ENCODE data around the gene LRMDA. TPM values are rescaled to one million over a fixed set of nuclear protein-coding genes. Genes with fewer than 3 reads are reported as not detected.
A peak's percentile ranks its signal among the peaks of the same experiment; 100 is the strongest.

The LRMDA gene
- total RNA-seq, 1 donor from 2014 or later: 5.2 TPM

GRCh38 chr10:76230921-76231285, 799.5 kb downstream of the LRMDA start:
- H3K9me3 ChIP-seq (ENCODE audit: low read depth): no peaks in the 10 kb centered on the region
- Mint-ChIP-seq H3K9me3 (peaks cover 16% of the 10 kb centered on the region), H3K36me3 (peaks cover 5% of the 10 kb centered on the region), H3K4me1 (peaks cover 42% of the 10 kb centered on the region), H3K4me3 (peak overlapping the region; percentile 54), H3K27me3 (ENCODE audit: insufficient read depth, low read depth) (peaks cover 6% of the 10 kb centered on the region), H3K27ac (peak overlapping the region; percentile 97)
- no peak for DNase-seq (ENCODE audit: low spot score)
- peaks cover 6% of the 10 kb centered on the region for H3F3A ChIP-seq (ENCODE audit: low read depth)
- no peaks in the 10 kb centered on the region for H3K79me2 ChIP-seq (ENCODE audit: low read depth)
- no peak overlapping the region for H2AFZ ChIP-seq (replicated peaks)
- H3K36me3 ChIP-seq: no peaks in the 10 kb centered on the region
- H3K4me3 ChIP-seq: no peak overlapping the region
- TF ChIP-seq CTCF (IDR thresholded peaks at IDR 0.05): no peak
- no peak for TF ChIP-seq EZH2 (IDR thresholded peaks at IDR 0.05)
- no peak for TF ChIP-seq EZH2phosphoT487 (IDR thresholded peaks at IDR 0.05)
- no peaks in the 10 kb centered on the region for H4K20me1 ChIP-seq (ENCODE audit: low read depth)
- H3K4me1 ChIP-seq: peaks cover 23% of the 10 kb centered on the region
- peak overlapping the region; percentile 58 for H3K4me2 ChIP-seq
- no peak overlapping the region for H3K27ac ChIP-seq
- peaks cover 49% of the 10 kb centered on the region for H3K27me3 ChIP-seq
- no peak overlapping the region for H3K9ac ChIP-seq

GRCh38 chr10:76231286-76231934, 800.0 kb downstream of the LRMDA start:
- H3K4me3 Mint-ChIP-seq: peak overlapping the region; percentile 54
- H3K4me1 Mint-ChIP-seq: peaks cover 42% of the 10 kb centered on the region
- H3K4me1 ChIP-seq: peaks cover 23% of the 10 kb centered on the region
- H3K9ac ChIP-seq: no peak overlapping the region
- no peak overlapping the region for H3K4me3 ChIP-seq
- peaks cover 5% of the 10 kb centered on the region for H3K36me3 Mint-ChIP-seq
- peaks cover 5% of the 10 kb centered on the region for H3K27me3 Mint-ChIP-seq (ENCODE audit: insufficient read depth, low read depth)
- H3K9me3 ChIP-seq (ENCODE audit: low read depth): no peaks in the 10 kb centered on the region
- H3K27ac Mint-ChIP-seq: peak overlapping the region; percentile 97
- no peaks in the 10 kb centered on the region for H4K20me1 ChIP-seq (ENCODE audit: low read depth)
- H3K27me3 ChIP-seq: peaks cover 50% of the 10 kb centered on the region
- no peaks in the 10 kb centered on the region for H3K79me2 ChIP-seq (ENCODE audit: low read depth)
- no peaks in the 10 kb centered on the region for H3K36me3 ChIP-seq
- TF ChIP-seq CTCF (IDR thresholded peaks at IDR 0.05): no peak
- TF ChIP-seq EZH2phosphoT487 (IDR thresholded peaks at IDR 0.05): no peak
- no peak for TF ChIP-seq EZH2 (IDR thresholded peaks at IDR 0.05)
- peak overlapping the region; percentile 58 for H3K4me2 ChIP-seq
- H2AFZ ChIP-seq (replicated peaks): no peak overlapping the region
- no peak overlapping the region for H3K27ac ChIP-seq
- H3F3A ChIP-seq (ENCODE audit: low read depth): peaks cover 6% of the 10 kb centered on the region
- H3K9me3 Mint-ChIP-seq: peaks cover 16% of the 10 kb centered on the region
- DNase-seq (ENCODE audit: low spot score): peak; percentile 36

- H3K9me3 Mint-ChIP-seq: peaks cover 13% of the 10 kb centered on the region
- H3K27me3 Mint-ChIP-seq (ENCODE audit: insufficient read depth, low read depth): no peaks in the 10 kb centered on the region
- peaks cover 33% of the 10 kb centered on the region for H3K4me1 Mint-ChIP-seq
Observed at GRCh38 chr10:76234499-76235226, 803.2 kb downstream of the LRMDA start.

More at GRCh38 chr10:76234499-76235226, 803.2 kb downstream of the LRMDA start:
- Histone ChIP-seq H4K20me1 (ENCODE audit: low read depth) (no peaks in the 10 kb centered on the region), H3K27me3 (peaks cover 50% of the 10 kb centered on the region), H3K4me1 (peaks cover 23% of the 10 kb centered on the region), H3K4me3 (no peak overlapping the region), H3K79me2 (ENCODE audit: low read depth) (no peaks in the 10 kb centered on the region), H3K9ac (no peak overlapping the region), H3K9me3 (ENCODE audit: low read depth) (no peaks in the 10 kb centered on the region), H3F3A (ENCODE audit: low read depth) (peaks cover 6% of the 10 kb centered on the region), H3K27ac (no peak overlapping the region), H3K4me2 (no peak overlapping the region), H2AFZ (replicated peaks) (no peak overlapping the region), H3K36me3 (no peaks in the 10 kb centered on the region)
- no peak overlapping the region for H3K4me3 Mint-ChIP-seq
- H3K27ac Mint-ChIP-seq: no peak overlapping the region
- no peak for TF ChIP-seq CTCF (IDR thresholded peaks at IDR 0.05)
- no peak for TF ChIP-seq EZH2phosphoT487 (IDR thresholded peaks at IDR 0.05)
- no peak for TF ChIP-seq EZH2 (IDR thresholded peaks at IDR 0.05)
- peaks cover 2% of the 10 kb centered on the region for H3K36me3 Mint-ChIP-seq
- no peak for DNase-seq (ENCODE audit: low spot score)

Measured in neural progenitor cell (in vitro differentiated cells).